ENCODE data around the gene TENM4. TPM values are rescaled to one million over a fixed set of nuclear protein-coding genes. Genes with fewer than 3 reads are reported as not detected.

Gene TENM4
- polyA plus RNA-seq, 1 experiment: 5.5 TPM

DNA sequence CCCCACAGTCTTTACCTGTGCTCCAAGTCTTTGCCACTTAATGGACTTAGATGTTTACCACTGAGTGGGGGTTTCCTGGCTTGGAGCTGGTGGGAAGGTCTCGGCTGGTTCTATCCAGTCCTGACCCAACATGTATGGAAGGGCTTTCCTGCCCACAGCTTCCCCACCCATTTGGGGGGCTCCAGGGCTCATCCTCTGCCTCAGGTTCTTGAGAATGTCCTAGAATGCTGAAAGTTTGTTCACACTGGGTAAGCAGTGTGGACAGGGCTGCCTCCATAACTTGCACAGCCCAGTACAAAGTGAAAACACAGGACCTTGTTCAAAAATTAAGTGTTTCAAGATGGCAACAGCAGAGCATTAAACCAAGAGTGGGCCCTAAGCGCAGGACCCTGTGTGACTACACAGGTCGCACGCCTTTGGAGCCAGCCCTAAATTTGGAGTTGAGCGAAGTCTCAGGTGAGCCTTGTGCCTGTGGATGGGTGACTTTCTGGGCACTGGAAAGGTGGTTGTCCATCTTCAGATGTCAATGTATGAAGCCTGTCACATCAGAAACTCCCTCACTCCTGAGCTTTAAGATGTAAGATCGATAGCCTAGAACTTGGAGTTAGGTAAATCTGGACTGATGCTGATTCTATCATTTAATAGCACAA, 793.4 kb downstream of the TENM4 start:
- Histone ChIP-seq H3K27ac (ENCODE audit: low read depth, low read length) (no peak overlapping the region), H3K9me3 (ENCODE audit: control insufficient read depth, insufficient read depth, low read length) (no peaks in the 10 kb centered on the region), H3K27me3 (ENCODE audit: control insufficient read depth, insufficient read depth, low read length) (no peaks in the 10 kb centered on the region), H3K4me3 (ENCODE audit: low read depth, low read length) (no peak overlapping the region)
- no peak for DNase-seq (ENCODE audit: low read depth, low spot score)
- ChIA-PET POLR2A (no interaction called here), CTCF (interaction anchor here (0.7 to 5.5 kb wide), 23 partner anchors 9 to 846 kb away, joined by 3 to 128 read pairs (median 15); no protein-coding TSS in a partner anchor)
- TF ChIP-seq, protein P1, sequence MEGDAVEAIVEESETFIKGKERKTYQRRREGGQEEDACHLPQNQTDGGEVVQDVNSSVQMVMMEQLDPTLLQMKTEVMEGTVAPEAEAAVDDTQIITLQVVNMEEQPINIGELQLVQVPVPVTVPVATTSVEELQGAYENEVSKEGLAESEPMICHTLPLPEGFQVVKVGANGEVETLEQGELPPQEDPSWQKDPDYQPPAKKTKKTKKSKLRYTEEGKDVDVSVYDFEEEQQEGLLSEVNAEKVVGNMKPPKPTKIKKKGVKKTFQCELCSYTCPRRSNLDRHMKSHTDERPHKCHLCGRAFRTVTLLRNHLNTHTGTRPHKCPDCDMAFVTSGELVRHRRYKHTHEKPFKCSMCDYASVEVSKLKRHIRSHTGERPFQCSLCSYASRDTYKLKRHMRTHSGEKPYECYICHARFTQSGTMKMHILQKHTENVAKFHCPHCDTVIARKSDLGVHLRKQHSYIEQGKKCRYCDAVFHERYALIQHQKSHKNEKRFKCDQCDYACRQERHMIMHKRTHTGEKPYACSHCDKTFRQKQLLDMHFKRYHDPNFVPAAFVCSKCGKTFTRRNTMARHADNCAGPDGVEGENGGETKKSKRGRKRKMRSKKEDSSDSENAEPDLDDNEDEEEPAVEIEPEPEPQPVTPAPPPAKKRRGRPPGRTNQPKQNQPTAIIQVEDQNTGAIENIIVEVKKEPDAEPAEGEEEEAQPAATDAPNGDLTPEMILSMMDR (IDR thresholded peaks at IDR 0.05; ENCODE audit: low read depth, low read length): no peak

DNA sequence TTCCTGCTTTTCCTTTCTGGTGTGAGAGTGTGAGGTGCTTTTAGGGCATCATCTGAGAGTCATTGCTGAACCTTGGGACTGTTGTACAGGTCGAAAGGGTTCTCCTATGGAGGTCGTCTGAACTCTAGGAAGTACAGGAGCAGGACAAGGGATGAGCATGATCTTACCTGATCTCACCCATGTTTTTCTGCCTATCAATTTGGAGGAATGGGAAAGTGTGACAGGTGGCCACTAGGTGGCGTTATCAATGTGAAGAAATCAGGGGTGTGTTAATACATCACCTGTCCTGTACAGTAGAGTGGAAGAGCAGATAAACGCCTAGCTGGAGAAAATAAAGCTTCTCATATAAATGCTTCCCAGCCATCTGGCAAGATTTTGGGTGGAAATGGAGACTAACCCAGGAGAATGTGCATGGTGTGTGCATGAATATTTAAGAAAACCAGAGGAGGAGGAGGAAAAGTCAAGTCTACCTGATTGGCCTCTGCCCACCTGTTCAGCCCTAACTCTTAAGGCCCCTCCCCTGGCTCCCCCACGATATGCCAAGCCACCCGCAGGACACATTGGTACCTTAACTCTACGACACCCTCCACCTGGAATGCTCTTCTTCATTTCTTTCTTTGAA, 794.2 kb downstream of the TENM4 start:
- Histone ChIP-seq H3K27ac (ENCODE audit: low read depth, low read length) (no peak overlapping the region), H3K27me3 (ENCODE audit: control insufficient read depth, insufficient read depth, low read length) (no peaks in the 10 kb centered on the region), H3K4me3 (ENCODE audit: low read depth, low read length) (no peak overlapping the region), H3K9me3 (ENCODE audit: control insufficient read depth, insufficient read depth, low read length) (no peaks in the 10 kb centered on the region)
- ChIA-PET CTCF (interaction anchor here (0.8 to 5.5 kb wide), 56 partner anchors 7 to 1509 kb away, joined by 3 to 128 read pairs (median 8); partner anchors contain the start of gene TENM4), POLR2A (no interaction called here)
- TF ChIP-seq, protein P1 (IDR thresholded peaks at IDR 0.05; ENCODE audit: low read depth, low read length): peak; percentile 83
- DNase-seq (ENCODE audit: low read depth, low spot score): no peak

DNA sequence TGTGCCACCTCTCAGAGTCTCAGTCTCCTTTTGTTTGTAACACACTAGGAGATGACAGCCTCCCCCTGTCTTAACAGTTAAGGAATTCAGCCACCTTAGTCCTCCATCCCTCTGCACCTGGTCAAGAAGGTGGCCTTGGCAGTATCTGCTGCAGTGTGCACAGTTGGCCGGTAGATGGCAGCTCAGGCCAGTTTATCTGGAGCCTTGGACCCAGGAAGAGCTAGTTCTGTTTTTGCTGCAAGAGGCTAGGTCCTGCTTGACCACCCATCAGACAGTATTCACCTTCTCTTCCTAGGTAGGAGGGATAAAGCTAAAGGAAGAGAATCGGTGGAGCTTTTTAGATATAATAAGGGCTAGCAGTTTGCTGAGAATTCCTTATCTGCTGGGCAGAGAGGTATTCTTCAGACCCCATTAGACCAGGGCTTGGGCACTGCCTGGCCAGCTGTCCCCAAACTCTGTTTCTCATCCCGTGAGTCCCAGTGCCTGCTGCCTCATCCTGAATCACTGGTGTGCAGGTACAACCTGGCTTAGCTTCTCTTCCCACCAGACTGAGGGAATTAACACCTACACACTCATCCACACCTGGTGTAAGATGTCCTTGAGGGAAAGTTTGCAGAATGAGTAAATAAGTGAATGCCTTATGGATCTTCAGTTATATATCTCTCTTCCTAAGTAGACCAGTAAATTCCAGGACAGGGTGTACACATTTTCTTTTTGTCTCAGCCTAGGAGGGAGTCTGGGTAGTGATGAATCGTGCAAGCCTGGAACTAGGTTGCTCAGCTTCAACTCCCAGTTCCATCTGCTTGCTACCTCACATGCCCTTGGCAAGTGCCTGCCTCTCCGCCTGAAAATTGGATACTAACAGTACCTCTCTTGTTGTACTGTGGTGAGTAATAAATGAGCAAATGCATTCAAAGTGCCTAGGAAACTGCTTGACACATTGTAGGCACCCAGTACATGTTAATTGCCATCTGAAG, 795.3 kb downstream of the TENM4 start:
- H3K4me3 ChIP-seq (ENCODE audit: low read depth, low read length): no peak overlapping the region

DNA sequence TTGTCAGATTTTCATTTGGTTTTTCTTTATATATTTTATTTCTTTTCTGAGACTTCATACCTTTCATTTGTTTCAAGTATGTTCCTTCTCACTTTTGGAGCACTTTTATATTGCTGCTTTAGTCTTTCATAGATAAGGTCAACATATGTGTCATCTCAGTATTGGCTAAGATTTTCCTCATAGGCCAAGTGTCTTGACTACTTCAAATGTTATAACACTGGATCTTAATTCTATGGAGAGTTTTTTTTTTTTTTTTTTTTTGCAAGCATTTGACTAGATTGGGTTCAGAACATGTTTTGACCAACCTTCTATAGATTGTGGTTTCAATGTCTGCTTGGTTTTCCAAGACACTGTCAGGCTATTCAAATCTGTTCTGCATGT, 797.2 kb downstream of the TENM4 start:
- Histone ChIP-seq H3K4me3 (ENCODE audit: low read depth, low read length) (no peak overlapping the region), H3K27ac (ENCODE audit: low read depth, low read length) (no peak overlapping the region), H3K9me3 (ENCODE audit: control insufficient read depth, insufficient read depth, low read length) (peaks cover under 1% of the 10 kb centered on the region; the same call in 1 of the 2 replicates), H3K27me3 (ENCODE audit: control insufficient read depth, insufficient read depth, low read length) (no peaks in the 10 kb centered on the region)
- POLR2A ChIA-PET: no interaction called here
- DNase-seq (ENCODE audit: low read depth, low spot score): no peak
- TF ChIP-seq, protein P1 (IDR thresholded peaks at IDR 0.05; ENCODE audit: low read depth, low read length): no peak
- CTCF ChIA-PET: interaction anchor here (4.9 to 5.5 kb wide), 2 partner anchors 315 to 457 kb away, joined by 87 to 128 read pairs; no protein-coding TSS in a partner anchor

More for the DNA sequence above, 795.3 kb downstream of the TENM4 start:
- no peaks in the 10 kb centered on the region for H3K27me3 ChIP-seq (ENCODE audit: control insufficient read depth, insufficient read depth, low read length)
- CTCF ChIA-PET: interaction anchor here (0.5 to 5.5 kb wide), 128 partner anchors 8 to 1510 kb away, joined by 3 to 128 read pairs (median 4); partner anchors contain the start of gene TENM4
- H3K27ac ChIP-seq (ENCODE audit: low read depth, low read length): no peak overlapping the region
- peak; percentile 48 for DNase-seq (ENCODE audit: low read depth, low spot score)
- POLR2A ChIA-PET: interaction anchor here (1.0 kb wide), 1 partner anchor 70 kb away, joined by 3 read pairs; no protein-coding TSS in a partner anchor
- no peaks in the 10 kb centered on the region for H3K9me3 ChIP-seq (ENCODE audit: control insufficient read depth, insufficient read depth, low read length)
- TF ChIP-seq, protein P1 (IDR thresholded peaks at IDR 0.05; ENCODE audit: low read depth, low read length): peak; percentile 95
